GM19035 (cell line): Measurements from ENCODE around the gene DNAAF1.
"Not testable (repeated sequence)": the region's sequence is repeated elsewhere in the genome, so short reads cannot be mapped to it uniquely, and the experiment has no call there.

ENCODE experiments used
- ATAC-seq: cut with Tn5 transposase; IDR thresholded peaks from one replicate; pipeline ENCODE4 v1.9.1; 2021; ENCODE audit not compliant: unreplicated experiment

Gene DNAAF1

GRCh38 chr16:84144859-84145639, at the start of gene DNAAF1, which contains the start of gene HSDL1:
Gene DNAAF1, plus strand, starts transcription at chr16:84145308. Its CDS starts 133 bp downstream, at chr16:84145441.
Gene HSDL1, minus strand, starts transcription at chr16:84145177. Its CDS starts 13,856 bp downstream, at chr16:84131321.
- ATAC-seq: peak; percentile 82

- ATAC-seq: no peak
These were observed 49.6 kb upstream of the DNAAF1 start for GRCh38 chr16:84095466-84095865.

GRCh38 chr16:84096447-84097005, 48.6 kb upstream of the DNAAF1 start:
- ATAC-seq: no peak

- ATAC-seq: no peak
These were observed 46.2 kb upstream of the DNAAF1 start for GRCh38 chr16:84098939-84099338.

- no peak for ATAC-seq
These were observed 41.4 kb upstream of the DNAAF1 start for GRCh38 chr16:84103678-84104077.

- ATAC-seq: no peak
These were observed 40.9 kb upstream of the DNAAF1 start for GRCh38 chr16:84104231-84104630.

GRCh38 chr16:84105301-84105815, 39.8 kb upstream of the DNAAF1 start:
- no peak for ATAC-seq

- no peak for ATAC-seq
These were observed 39.0 kb upstream of the DNAAF1 start for GRCh38 chr16:84105948-84106740.

- no peak for ATAC-seq
These were observed 37.2 kb upstream of the DNAAF1 start for GRCh38 chr16:84107921-84108320.

GRCh38 chr16:84109598-84110335, 35.3 kb upstream of the DNAAF1 start:
- ATAC-seq: no peak

- no peak for ATAC-seq
These were observed 34.6 kb upstream of the DNAAF1 start for GRCh38 chr16:84110527-84110926.

GRCh38 chr16:84111525-84111924, 33.6 kb upstream of the DNAAF1 start:
- ATAC-seq: no peak

GRCh38 chr16:84111949-84112348, 33.2 kb upstream of the DNAAF1 start:
- not testable (repeated sequence) for ATAC-seq

- peak; percentile 45 for ATAC-seq
These were observed 29.0 kb upstream of the DNAAF1 start for GRCh38 chr16:84115919-84116719.

GRCh38 chr16:84116720-84117493, 28.2 kb upstream of the DNAAF1 start, which contains the start of gene MBTPS1:
Gene MBTPS1, minus strand, starts transcription at chr16:84116942. Its CDS starts 15,159 bp downstream, at chr16:84101783.
- peak; percentile 92 for ATAC-seq

GRCh38 chr16:84117494-84117843, 27.6 kb upstream of the DNAAF1 start:
- ATAC-seq: peak; percentile 9

GRCh38 chr16:84118315-84118714, 26.8 kb upstream of the DNAAF1 start:
- ATAC-seq: not testable (repeated sequence)

- no peak for ATAC-seq
These were observed 25.7 kb upstream of the DNAAF1 start for GRCh38 chr16:84119368-84119767.

- ATAC-seq: no peak
These were observed 25.1 kb upstream of the DNAAF1 start for GRCh38 chr16:84120023-84120422.
